GM20431 (cell line): ENCODE results near the gene CTNNA2.
"Not testable (repeated sequence)": the region's sequence is repeated elsewhere in the genome, so short reads cannot be mapped to it uniquely, and the experiment has no call there.

Experiments used
- in situ Hi-C: fragments of 300-500 bp; cut with MseI, MboI; formaldehyde crosslinking; loops from one replicate; pipeline ENCODE4 v1.15.0; 2020; ENCODE audit warnings: low sequenced_read_pairs; ENCODE audit not compliant: unreplicated experiment

Gene CTNNA2

DNA sequence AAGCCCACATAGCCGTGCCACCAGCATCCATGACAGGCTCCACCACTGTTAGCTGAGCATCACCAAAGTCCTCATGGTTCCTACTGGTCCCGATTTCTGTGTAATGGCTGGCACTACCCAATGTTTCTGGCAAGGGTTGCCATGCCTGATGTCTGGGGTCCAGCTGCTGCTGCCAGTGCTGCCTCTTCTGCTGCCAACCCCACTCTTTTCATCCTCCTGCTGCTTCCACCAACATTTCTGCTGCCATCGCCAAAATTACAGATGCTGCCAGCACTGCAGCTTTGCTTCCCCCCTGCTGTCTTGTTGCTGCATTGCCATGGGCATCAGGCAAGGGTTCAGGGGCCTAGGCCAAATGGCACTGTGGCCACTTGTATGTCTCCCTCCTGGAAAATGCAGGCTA is 638.8 kb downstream of the CTNNA2 start:
- in situ Hi-C loops = no loop called here

DNA sequence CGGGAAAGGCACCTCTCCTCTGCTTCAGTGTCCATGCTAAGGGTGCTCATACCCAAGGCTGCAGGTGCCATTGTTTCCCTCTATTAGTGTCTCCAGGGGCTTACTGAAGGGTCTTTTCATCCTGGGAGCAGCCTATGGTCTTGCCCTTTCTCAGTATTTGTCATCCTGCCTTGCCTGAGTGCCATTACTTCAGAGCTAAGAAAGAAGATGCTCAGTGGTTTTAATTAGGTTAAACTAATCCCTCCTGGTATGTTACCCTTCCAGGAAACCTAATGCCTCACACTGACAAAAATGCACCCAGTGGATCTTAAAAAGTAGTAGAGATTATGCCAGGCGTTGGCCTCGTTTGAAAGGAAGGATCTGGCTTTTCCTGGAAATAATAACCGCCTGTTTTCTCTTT is 640.3 kb downstream of the CTNNA2 start:
- in situ Hi-C loops = no loop called here

DNA sequence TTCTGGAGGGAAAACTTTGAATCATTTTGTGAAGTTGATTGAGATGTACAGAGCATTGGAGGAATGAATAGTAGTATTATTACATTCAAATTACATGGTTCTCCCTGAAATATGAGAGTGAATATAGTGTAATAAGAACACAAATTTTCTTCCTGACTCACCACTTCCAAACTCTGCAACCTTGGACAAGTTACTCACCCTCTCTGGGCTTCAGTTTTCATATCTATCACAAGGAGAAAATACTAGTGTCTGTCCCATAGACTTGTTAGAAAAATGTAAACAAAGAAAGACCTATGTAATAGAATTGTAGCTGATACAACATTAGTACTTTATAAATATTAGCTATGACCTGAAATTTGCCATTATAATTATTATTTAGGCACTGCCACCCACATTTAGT is 640.9 kb downstream of the CTNNA2 start:
- in situ Hi-C loops = no loop called here

GRCh38 chr2:80154231-80154915 is 641.5 kb downstream of the CTNNA2 start:
- in situ Hi-C loops = no loop called here

GRCh38 chr2:80164375-80164774 is 651.5 kb downstream of the CTNNA2 start:
- in situ Hi-C loops = no loop called here

DNA sequence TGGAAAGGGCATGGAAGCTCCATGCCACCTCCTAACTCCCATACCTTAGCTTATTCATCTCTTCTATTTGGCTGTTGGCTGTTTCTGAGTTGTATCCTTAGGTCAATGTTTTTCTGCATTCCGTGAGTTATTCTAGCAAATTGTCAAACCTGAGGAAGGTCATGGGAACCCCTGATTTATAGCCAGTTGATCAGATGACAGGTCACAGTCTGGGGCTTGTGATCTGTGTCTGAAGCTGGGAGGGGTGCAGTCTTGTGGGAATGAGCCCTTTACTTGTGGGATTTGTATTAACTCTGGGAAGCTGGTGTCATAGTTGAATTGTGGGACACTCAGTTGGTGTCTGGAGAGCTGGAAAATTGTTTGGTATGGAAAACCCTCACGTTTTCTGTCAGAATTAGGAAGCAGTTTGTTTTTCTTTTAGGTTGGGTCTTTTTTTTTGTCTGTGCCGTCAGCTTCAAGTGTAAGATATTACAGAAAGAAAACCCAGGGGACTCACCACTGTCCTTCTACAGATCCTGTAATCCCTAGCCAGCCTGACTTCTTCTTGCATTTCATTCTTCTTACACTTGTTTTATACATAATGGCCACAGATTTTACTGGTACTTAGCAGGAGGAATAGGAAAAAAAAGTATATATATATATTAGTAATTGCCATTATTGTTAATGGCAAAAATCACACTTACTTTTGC is 653.8 kb downstream of the CTNNA2 start:
- in situ Hi-C loops = no loop called here

DNA sequence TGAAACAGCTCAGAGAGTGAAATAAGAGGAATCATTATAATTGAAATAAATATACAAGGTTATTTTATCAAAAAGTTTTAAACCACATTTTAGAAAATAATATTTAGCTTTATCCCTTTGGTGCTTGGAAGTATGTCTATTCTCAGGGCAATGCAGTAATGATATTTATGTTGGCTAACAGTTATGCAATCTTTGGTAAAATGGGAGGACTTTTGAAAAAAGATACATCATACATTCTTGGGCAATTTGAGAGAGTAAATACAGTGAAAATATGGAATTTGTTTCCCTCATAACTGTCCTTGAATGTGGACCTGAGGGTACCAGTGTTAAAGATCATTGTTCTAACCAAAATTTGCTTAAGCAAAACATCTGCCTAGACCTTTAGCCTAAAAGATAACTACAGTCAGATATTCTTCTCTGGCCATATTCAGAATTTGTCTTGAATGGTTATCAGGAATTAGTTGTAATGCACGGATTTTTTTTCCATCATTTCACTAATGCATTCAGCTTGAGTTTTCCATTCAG is 654.5 kb downstream of the CTNNA2 start:
- in situ Hi-C loops = no loop called here

- in situ Hi-C loops = no loop called here
These were observed 655.2 kb downstream of the CTNNA2 start for GRCh38 chr2:80168037-80168436.

- in situ Hi-C loops = no loop called here
These were observed 656.0 kb downstream of the CTNNA2 start for GRCh38 chr2:80168801-80169200.

DNA sequence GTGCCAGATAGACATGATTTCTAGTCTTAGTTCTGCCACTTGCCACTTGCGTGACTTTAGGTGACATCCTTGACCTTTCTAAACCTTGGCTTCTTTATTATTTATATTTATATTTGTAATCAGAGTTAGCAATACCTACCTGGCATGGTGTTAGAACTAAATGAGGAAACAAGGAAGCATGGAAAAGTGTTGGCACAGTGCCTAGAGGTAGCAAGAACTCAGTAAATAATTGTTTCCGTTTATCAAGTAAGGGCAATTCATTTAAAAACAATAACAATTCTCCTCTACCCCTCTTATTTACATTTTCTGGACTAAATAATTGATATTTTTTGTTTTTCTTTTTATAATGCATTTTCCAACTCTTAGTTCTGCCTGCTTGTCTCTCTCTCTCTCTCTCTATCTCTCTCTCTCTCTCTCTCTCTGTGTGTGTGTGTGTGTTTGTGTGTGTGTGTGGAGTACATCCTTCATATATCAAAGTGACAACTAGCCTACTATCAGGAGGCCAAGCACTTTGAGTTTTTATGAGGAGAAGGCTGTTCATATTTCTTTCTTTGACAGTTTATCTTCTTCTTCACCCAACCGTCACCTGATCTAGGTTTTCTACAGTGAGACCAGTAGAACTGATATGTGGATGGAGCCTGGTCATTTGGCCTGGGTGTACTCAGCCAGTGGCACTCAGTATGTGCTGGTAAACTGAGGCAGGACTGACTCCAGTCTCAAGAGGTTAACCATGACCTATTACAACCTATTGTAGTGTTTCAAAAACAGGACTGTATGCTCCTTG is 657.2 kb downstream of the CTNNA2 start:
- in situ Hi-C loops = no loop called here

- in situ Hi-C loops = no loop called here
These were observed 672.2 kb downstream of the CTNNA2 start for GRCh38 chr2:80185091-80185490.

- in situ Hi-C loops = no loop called here
These were observed 673.4 kb downstream of the CTNNA2 start for GRCh38 chr2:80186262-80186661.

- in situ Hi-C loops = no loop called here
These were observed 674.3 kb downstream of the CTNNA2 start for GRCh38 chr2:80187156-80187555.

DNA sequence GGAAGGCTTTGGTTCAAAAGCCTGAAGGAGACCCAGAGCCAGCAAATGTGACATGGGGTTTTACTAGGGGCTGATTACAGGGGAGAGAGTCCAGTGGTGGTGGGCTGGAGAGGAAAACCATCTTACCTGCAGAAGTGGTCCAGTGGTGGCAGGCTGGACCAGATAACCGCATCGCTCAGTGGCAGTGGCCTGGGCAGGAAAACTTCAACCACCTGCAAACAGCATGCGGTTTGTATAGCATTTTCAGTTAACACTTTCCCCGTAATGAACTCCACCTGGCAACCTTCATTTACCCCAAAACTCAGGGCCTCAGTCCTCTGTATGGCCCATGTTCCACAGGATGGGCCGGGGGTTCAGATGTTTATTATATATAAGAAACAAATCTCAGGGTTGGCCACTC is 677.3 kb downstream of the CTNNA2 start:
- in situ Hi-C loops = no loop called here

GRCh38 chr2:80193566-80193965 is 680.7 kb downstream of the CTNNA2 start:
- in situ Hi-C loops = no loop called here

GRCh38 chr2:80195034-80195433 is 682.2 kb downstream of the CTNNA2 start:
- in situ Hi-C loops = no loop called here

GRCh38 chr2:80198042-80198441 is 685.2 kb downstream of the CTNNA2 start:
- in situ Hi-C loops = no loop called here

- in situ Hi-C loops = no loop called here
These were observed 686.7 kb downstream of the CTNNA2 start for GRCh38 chr2:80199504-80199903.

- in situ Hi-C loops = not testable (repeated sequence)
These were observed 691.1 kb downstream of the CTNNA2 start for GRCh38 chr2:80203929-80204328.

- in situ Hi-C loops = no loop called here
These were observed 692.6 kb downstream of the CTNNA2 start for GRCh38 chr2:80205498-80205897.

- in situ Hi-C loops = no loop called here
These were observed 696.6 kb downstream of the CTNNA2 start for GRCh38 chr2:80209458-80209857.
